ENCODE measurements around the gene IRF5.

Gene IRF5

GRCh38 chr7:128915841-128916642 lies 21.7 kb upstream of the IRF5 start:
- TF ChIP-seq ZBTB7A (IDR thresholded peaks at IDR 0.05; ENCODE audit: low read depth) (no peak), TCF12 (IDR thresholded peaks at IDR 0.05; ENCODE audit: low read depth) (no peak), RAD21 (IDR thresholded peaks at IDR 0.05; ENCODE audit: low read depth) (no peak), REST (IDR thresholded peaks at IDR 0.05; ENCODE audit: low read depth) (no peak), YY1 (IDR thresholded peaks at IDR 0.05; ENCODE audit: low read depth) (no peak), EP300 (IDR thresholded peaks at IDR 0.05; ENCODE audit: borderline replicate concordance) (no peak), TAF1 (IDR thresholded peaks at IDR 0.05; ENCODE audit: low read depth) (no peak), EGR1 (IDR thresholded peaks at IDR 0.05) (no peak), USF1 (IDR thresholded peaks at IDR 0.05) (no peak), NFIC (IDR thresholded peaks at IDR 0.05) (no peak), FOXM1 (IDR thresholded peaks at IDR 0.05; ENCODE audit: borderline replicate concordance, low read depth) (no peak), MAX (IDR thresholded peaks at IDR 0.05) (no peak), CEBPB (IDR thresholded peaks at IDR 0.05) (no peak), TEAD4 (IDR thresholded peaks at IDR 0.05) (no peak), CREB1 (IDR thresholded peaks at IDR 0.05; ENCODE audit: low read depth) (no peak)

- TF ChIP-seq TEAD4 (IDR thresholded peaks at IDR 0.05) (no peak), RAD21 (IDR thresholded peaks at IDR 0.05; ENCODE audit: low read depth) (no peak), ZBTB7A (IDR thresholded peaks at IDR 0.05; ENCODE audit: low read depth) (no peak), TAF1 (IDR thresholded peaks at IDR 0.05; ENCODE audit: low read depth) (no peak), EP300 (IDR thresholded peaks at IDR 0.05; ENCODE audit: borderline replicate concordance) (no peak), EGR1 (IDR thresholded peaks at IDR 0.05) (no peak), YY1 (IDR thresholded peaks at IDR 0.05; ENCODE audit: low read depth) (no peak), REST (IDR thresholded peaks at IDR 0.05; ENCODE audit: low read depth) (no peak), NFIC (IDR thresholded peaks at IDR 0.05) (no peak), CEBPB (IDR thresholded peaks at IDR 0.05) (no peak), TCF12 (IDR thresholded peaks at IDR 0.05; ENCODE audit: low read depth) (no peak), FOXM1 (IDR thresholded peaks at IDR 0.05; ENCODE audit: borderline replicate concordance, low read depth) (no peak), USF1 (IDR thresholded peaks at IDR 0.05) (no peak), CREB1 (IDR thresholded peaks at IDR 0.05; ENCODE audit: low read depth) (no peak), MAX (IDR thresholded peaks at IDR 0.05) (no peak)
Observed at GRCh38 chr7:128916643-128916915, 21.1 kb upstream of the IRF5 start.

- TF ChIP-seq FOXM1 (IDR thresholded peaks at IDR 0.05; ENCODE audit: borderline replicate concordance, low read depth) (no peak), USF1 (IDR thresholded peaks at IDR 0.05) (no peak), TEAD4 (IDR thresholded peaks at IDR 0.05) (no peak), CREB1 (IDR thresholded peaks at IDR 0.05; ENCODE audit: low read depth) (no peak), MAX (IDR thresholded peaks at IDR 0.05) (no peak), ZBTB7A (IDR thresholded peaks at IDR 0.05; ENCODE audit: low read depth) (no peak), REST (IDR thresholded peaks at IDR 0.05; ENCODE audit: low read depth) (no peak), EGR1 (IDR thresholded peaks at IDR 0.05) (no peak), TAF1 (IDR thresholded peaks at IDR 0.05; ENCODE audit: low read depth) (no peak), YY1 (IDR thresholded peaks at IDR 0.05; ENCODE audit: low read depth) (no peak), EP300 (IDR thresholded peaks at IDR 0.05; ENCODE audit: borderline replicate concordance) (no peak)
Observed at GRCh38 chr7:128917122-128917521, 20.6 kb upstream of the IRF5 start.
